ENCODE data around the gene BLID.
A peak's percentile ranks its signal among the peaks of the same experiment; 100 is the strongest.

The BLID gene

DNA sequence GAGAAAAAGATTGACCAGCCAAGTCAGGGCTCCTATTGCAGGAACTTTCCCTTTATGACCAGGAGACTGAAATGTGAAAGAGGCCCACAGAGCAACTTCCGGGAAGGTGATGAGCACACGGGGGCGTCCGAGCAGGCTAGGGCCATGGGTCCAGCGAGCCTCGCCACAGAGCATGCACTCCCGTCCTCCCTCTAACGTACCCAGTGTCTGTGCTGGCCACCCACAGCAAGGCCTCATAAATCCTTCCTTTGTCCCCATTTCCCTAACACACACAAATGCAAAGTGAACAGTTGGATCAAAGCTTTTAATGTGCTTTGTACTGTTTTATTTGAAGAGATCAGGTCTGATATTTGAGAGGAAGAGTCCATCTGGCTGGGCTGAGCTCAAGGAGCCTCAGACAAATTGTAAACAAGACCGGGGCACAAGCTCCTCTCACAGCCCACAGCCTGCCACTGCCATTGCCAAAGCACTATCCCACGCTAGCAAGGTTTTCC lies 44.3 kb downstream of the BLID start:
- no peaks in the 10 kb centered on the region for H3K27me3 ChIP-seq (ENCODE audit: insufficient read depth, poor library complexity, severe bottlenecking)
- no peak overlapping the region for H3K27ac ChIP-seq (ENCODE audit: poor library complexity, severe bottlenecking)
- no peak overlapping the region for H3K4me3 ChIP-seq (ENCODE audit: severe bottlenecking)
- H3K9me3 ChIP-seq (ENCODE audit: severe bottlenecking) = no peaks in the 10 kb centered on the region
- H3K4me1 ChIP-seq (ENCODE audit: insufficient read depth, poor library complexity, severe bottlenecking) = no peaks in the 10 kb centered on the region
- no peaks in the 10 kb centered on the region for H3K36me3 ChIP-seq (ENCODE audit: low read depth)
- ATAC-seq (ENCODE audit: low read depth) = no peak
- DNase-seq (ENCODE audit: low spot score) = no peak
- TF ChIP-seq, protein P1, sequence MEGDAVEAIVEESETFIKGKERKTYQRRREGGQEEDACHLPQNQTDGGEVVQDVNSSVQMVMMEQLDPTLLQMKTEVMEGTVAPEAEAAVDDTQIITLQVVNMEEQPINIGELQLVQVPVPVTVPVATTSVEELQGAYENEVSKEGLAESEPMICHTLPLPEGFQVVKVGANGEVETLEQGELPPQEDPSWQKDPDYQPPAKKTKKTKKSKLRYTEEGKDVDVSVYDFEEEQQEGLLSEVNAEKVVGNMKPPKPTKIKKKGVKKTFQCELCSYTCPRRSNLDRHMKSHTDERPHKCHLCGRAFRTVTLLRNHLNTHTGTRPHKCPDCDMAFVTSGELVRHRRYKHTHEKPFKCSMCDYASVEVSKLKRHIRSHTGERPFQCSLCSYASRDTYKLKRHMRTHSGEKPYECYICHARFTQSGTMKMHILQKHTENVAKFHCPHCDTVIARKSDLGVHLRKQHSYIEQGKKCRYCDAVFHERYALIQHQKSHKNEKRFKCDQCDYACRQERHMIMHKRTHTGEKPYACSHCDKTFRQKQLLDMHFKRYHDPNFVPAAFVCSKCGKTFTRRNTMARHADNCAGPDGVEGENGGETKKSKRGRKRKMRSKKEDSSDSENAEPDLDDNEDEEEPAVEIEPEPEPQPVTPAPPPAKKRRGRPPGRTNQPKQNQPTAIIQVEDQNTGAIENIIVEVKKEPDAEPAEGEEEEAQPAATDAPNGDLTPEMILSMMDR (IDR thresholded peaks at IDR 0.05; ENCODE audit: poor library complexity, severe bottlenecking) = no peak

DNA sequence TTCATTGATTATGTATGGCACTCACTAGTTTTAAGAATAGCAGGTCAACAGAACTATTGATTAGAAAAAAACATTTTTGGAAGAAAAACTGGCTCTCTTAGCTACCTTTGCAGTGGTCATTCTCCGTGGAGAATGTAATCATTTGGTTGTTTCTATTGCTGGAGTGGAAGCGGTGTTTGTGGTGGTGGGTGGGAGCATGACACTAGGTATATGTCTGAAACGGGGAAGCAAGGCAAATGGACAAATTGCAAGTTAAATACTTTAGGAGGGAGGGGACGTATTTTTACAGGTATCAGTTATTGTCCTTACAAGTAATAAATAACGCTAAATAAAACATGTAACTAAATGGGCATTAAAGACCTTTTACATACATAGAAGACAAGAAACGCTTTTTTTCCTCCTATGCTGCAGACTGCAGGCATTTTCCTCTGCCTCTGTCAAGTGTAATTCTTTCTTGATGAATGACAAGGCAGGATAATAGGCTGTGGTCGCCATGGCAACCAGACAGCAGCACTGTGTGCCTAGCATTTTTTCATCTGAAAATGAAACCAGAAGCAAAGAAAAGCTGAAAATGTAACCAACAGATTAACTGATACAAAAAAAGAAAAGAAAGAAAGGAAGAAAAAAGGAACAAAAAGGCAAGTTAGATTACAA lies 46.2 kb downstream of the BLID start:
- TF ChIP-seq, protein P1 (IDR thresholded peaks at IDR 0.05; ENCODE audit: poor library complexity, severe bottlenecking) = no peak
- Histone ChIP-seq H3K27me3 (ENCODE audit: insufficient read depth, poor library complexity, severe bottlenecking) (no peaks in the 10 kb centered on the region), H3K36me3 (ENCODE audit: low read depth) (no peaks in the 10 kb centered on the region), H3K27ac (ENCODE audit: poor library complexity, severe bottlenecking) (no peak overlapping the region), H3K4me3 (ENCODE audit: severe bottlenecking) (no peak overlapping the region), H3K4me1 (ENCODE audit: insufficient read depth, poor library complexity, severe bottlenecking) (no peaks in the 10 kb centered on the region), H3K9me3 (ENCODE audit: severe bottlenecking) (no peaks in the 10 kb centered on the region)
- DNase-seq (ENCODE audit: low spot score) = no peak
- peak; percentile 55; the same call in 1 of the 3 replicates for ATAC-seq (ENCODE audit: low read depth)

DNA sequence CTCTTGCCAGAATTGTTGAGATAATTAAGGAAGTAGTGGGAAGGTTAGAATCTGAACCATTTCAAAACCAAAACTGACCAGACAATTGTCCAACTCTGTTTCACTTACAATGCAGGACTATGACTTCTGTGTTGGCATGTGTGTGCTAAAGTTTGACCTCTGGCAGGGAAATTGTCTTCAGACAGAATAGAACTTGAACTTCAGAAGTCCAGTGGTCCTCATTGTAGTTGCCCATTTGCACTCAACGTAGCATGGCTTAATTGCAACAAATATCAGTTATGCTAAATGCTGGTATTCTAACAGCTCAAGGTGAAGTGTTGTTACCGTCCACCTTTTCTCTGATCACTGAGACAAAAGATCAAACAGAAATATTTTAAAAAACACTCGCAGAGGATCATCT lies 47.2 kb downstream of the BLID start:
- TF ChIP-seq, protein P1 (IDR thresholded peaks at IDR 0.05; ENCODE audit: poor library complexity, severe bottlenecking) = no peak
- Histone ChIP-seq H3K4me1 (ENCODE audit: insufficient read depth, poor library complexity, severe bottlenecking) (no peaks in the 10 kb centered on the region), H3K9me3 (ENCODE audit: severe bottlenecking) (no peaks in the 10 kb centered on the region), H3K27ac (ENCODE audit: poor library complexity, severe bottlenecking) (no peak overlapping the region), H3K27me3 (ENCODE audit: insufficient read depth, poor library complexity, severe bottlenecking) (no peaks in the 10 kb centered on the region), H3K36me3 (ENCODE audit: low read depth) (no peaks in the 10 kb centered on the region), H3K4me3 (ENCODE audit: severe bottlenecking) (no peak overlapping the region)
- ATAC-seq (ENCODE audit: low read depth) = no peak
- DNase-seq (ENCODE audit: low spot score) = no peak

DNA sequence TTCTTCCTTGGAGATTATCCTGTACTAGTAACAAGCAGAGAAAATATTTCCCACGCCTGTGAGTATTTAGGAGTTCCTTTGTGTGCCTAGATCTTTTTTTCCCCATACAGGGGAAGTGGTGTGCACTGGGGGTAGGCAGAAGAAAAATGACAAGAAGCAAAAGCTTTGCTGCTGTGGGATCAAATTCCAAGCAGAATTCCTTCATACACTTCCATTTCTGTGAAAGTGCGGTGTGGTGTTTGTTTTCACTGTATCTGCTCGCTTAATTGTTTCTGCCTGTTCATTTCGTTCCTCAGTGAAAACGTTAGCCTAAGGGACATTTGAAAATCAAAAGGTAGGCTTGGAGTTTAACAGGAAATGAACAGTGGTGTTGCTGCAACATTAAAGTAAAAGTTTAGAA lies 47.9 kb downstream of the BLID start:
- TF ChIP-seq, protein P1 (IDR thresholded peaks at IDR 0.05; ENCODE audit: poor library complexity, severe bottlenecking) = no peak
- Histone ChIP-seq H3K4me1 (ENCODE audit: insufficient read depth, poor library complexity, severe bottlenecking) (no peaks in the 10 kb centered on the region), H3K4me3 (ENCODE audit: severe bottlenecking) (no peak overlapping the region), H3K36me3 (ENCODE audit: low read depth) (no peaks in the 10 kb centered on the region), H3K9me3 (ENCODE audit: severe bottlenecking) (no peaks in the 10 kb centered on the region), H3K27ac (ENCODE audit: poor library complexity, severe bottlenecking) (no peak overlapping the region), H3K27me3 (ENCODE audit: insufficient read depth, poor library complexity, severe bottlenecking) (no peaks in the 10 kb centered on the region)
- DNase-seq (ENCODE audit: low spot score) (no peak), ATAC-seq (ENCODE audit: low read depth) (no peak)
